GM12878 (cell line): ENCODE measurements around the gene CKS1B. TPM values are rescaled to one million over a fixed set of nuclear protein-coding genes. Genes with fewer than 3 reads are reported as not detected.

Experiments
- CHD2 ChIP-seq: IDR thresholded peaks from 2 replicates; pipeline ENCODE4 v1.6.1; 2011; ENCODE audit warnings: low read depth, low read length, improper control_type of control experiment, borderline replicate concordance
- GATAD2B ChIP-seq: fragments of 450-650 bp; conservative IDR thresholded peaks from 2 replicates; pipeline ENCODE4 v1.6.1; 2017; ENCODE audit warnings: low read depth, mild to moderate bottlenecking, moderate library complexity
- HDAC6 ChIP-seq: fragments of 200-600 bp; sonication (generic); IDR thresholded peaks from one replicate; pipeline ENCODE4 v1.8.0; 2017; ENCODE audit warnings: antibody characterized with exemption; ENCODE audit not compliant: unreplicated experiment
- HSF1 ChIP-seq: fragments of 150-350 bp; IDR thresholded peaks from 2 replicates; pipeline ENCODE4 v1.6.1; 2014; ENCODE audit warnings: mild to moderate bottlenecking, low read depth, low read length
- JUND ChIP-seq: IDR thresholded peaks from 2 replicates; pipeline ENCODE4 v1.6.1; 2012; ENCODE audit warnings: low read depth, mild to moderate bottlenecking, low read length, improper control_type of control experiment, moderate library complexity
- MTA3 ChIP-seq: IDR thresholded peaks from 2 replicates; pipeline ENCODE4 v1.6.1; 2012; ENCODE audit warnings: low read length, inconsistent platforms, borderline replicate concordance
- PRDM15 ChIP-seq: fragments of 450-650 bp; formaldehyde crosslinking; IDR thresholded peaks from 2 replicates; pipeline ENCODE4 v1.4.0; 2020; ENCODE audit warnings: mild to moderate bottlenecking, moderate library complexity
- SP1 ChIP-seq: IDR thresholded peaks from one replicate; pipeline ENCODE4 v1.6.1; 2011; ENCODE audit warnings: low read depth, low read length
- SUPT20H ChIP-seq: IDR thresholded peaks from 2 replicates; pipeline ENCODE4 v1.6.1; 2011; ENCODE audit warnings: low read depth, mild to moderate bottlenecking, low read length, moderate library complexity, borderline replicate concordance; ENCODE audit not compliant: control insufficient read depth
- TCF12 ChIP-seq: IDR thresholded peaks from 2 replicates; pipeline ENCODE4 v1.6.1; 2011; ENCODE audit warnings: low read depth, mild to moderate bottlenecking, low read length
- ZBTB11 ChIP-seq: fragments of 450-650 bp; formaldehyde crosslinking; IDR thresholded peaks from 2 replicates; pipeline ENCODE4 v1.5.0; 2022; ENCODE audit warnings: mild to moderate bottlenecking, missing genetic modification characterization
- ZNF592 ChIP-seq: fragments of 450-650 bp; IDR thresholded peaks from 2 replicates; pipeline ENCODE4 v1.6.1; 2017; ENCODE audit warnings: mild to moderate bottlenecking, moderate library complexity
- polyA plus RNA-seq, 11 experiments: library from polyadenylated mRNA; depleted of rRNA in 4 of 11; unstranded in 6 of 11; stranded (reverse) in 5 of 11; fragments of >200 nt; fragmentation: Nextera tagmentation in 4 of 11; fragmentation: Illumina TruSeq in 1 of 11; extraction: Ambion mirVana in 4 of 11; extraction: Trizol in 1 of 11; gene quantifications; 1 replicate in 1 of 11; 2 replicates in 10 of 11; pipeline versions ENCODE4 v1.2.1 to v1.2.3, GENCODE V29; 2011 to 2016; ENCODE audit warnings: inconsistent platforms in 2 of 11, missing spikeins in 2 of 11, low read depth in 1 of 11
- total RNA-seq, 4 experiments: library from RNA; depleted of rRNA in 3 of 4; stranded (reverse); fragments of >200 nt in 3 of 4; fragmentation: Illumina TruSeq in 1 of 4; extraction: Trizol in 1 of 4; gene quantifications; 2 replicates each; pipeline versions ENCODE4 v1.2.1 to v1.2.3, GENCODE V29; 2013 to 2021

Gene CKS1B
- total and polyA plus RNA-seq, 10 of the 15 experiments (the other 5 are each of a cell fraction or from before 2014, with no cell fraction given) = 125 to 608 (median 364) TPM

GRCh38 chr1:154982897-154983648, 8.6 kb downstream of the CKS1B start, which contains the start of gene FLAD1 (continued):
- TF ChIP-seq ZBTB11 (no peak), PRDM15 (no peak), MTA3 (no peak), HDAC6 (no peak), JUND (no peak), GATAD2B (no peak; the same call in 1 of the 2 replicates), HSF1 (0 out of 2 replicates have a peak, but pooled peaks have one; percentile 51), CHD2 (peak; percentile 98), TCF12 (0 out of 2 replicates have a peak, but pooled peaks have one; percentile 2), ZNF592 (no peak), SUPT20H (no peak), SP1 (peak; percentile 99)
